Transverse colon (tissue), 4 donors: ENCODE measurements around the gene PIGN. TPM values are rescaled to one million over a fixed set of nuclear protein-coding genes. Genes with fewer than 3 reads are reported as not detected.

ENCODE experiments used
- DNase-seq: peaks from one replicate; pipeline ENCODE4 v3.0.0-alpha.2; 2019
- H3K27ac ChIP-seq, 4 donors: fragments of 200-600 bp; sonication (generic); 2 replicates each; pipeline ENCODE4 v1.5.1; 2016 to 2018; ENCODE audit warnings: inconsistent platforms in 4 of 4
- H3K27me3 ChIP-seq: fragments of 200-600 bp; sonication (generic); 2 replicates; pipeline ENCODE4 v1.5.1; 2017; ENCODE audit warnings: inconsistent platforms
- H3K36me3 ChIP-seq, 4 donors: fragments of 200-600 bp; sonication (generic); 2 replicates each; pipeline ENCODE4 v1.5.1; 2017 to 2019; ENCODE audit warnings: inconsistent platforms in 4 of 4
- H3K4me1 ChIP-seq, 4 donors: fragments of 200-600 bp; sonication (generic); 2 replicates each; pipeline ENCODE4 v1.5.1; 2017 to 2020; ENCODE audit warnings: inconsistent platforms in 4 of 4
- H3K4me3 ChIP-seq, 4 donors: fragments of 200-600 bp; sonication (generic); 1 replicate in 1 of 4; 2 replicates in 3 of 4; pipeline versions ENCODE4 v1.5.1 to v1.6.1; 2017 to 2019; ENCODE audit warnings: inconsistent platforms in 4 of 4
- H3K9me3 ChIP-seq, 2 donors: fragments of 200-600 bp; sonication (generic); 2 replicates each; pipeline ENCODE4 v1.5.1; 2017 to 2019; ENCODE audit warnings: inconsistent platforms in 2 of 2
- CTCF ChIP-seq, 5 experiments: fragments of 200-600 bp in 3 of 5; fragments of 450-650 bp in 2 of 5; sonication (generic) in 3 of 5; IDR thresholded peaks; 1 replicate in 2 of 5; 2 replicates in 3 of 5; pipeline ENCODE4 v1.5.1; 2016 to 2017; ENCODE audit warnings: antibody characterized with exemption in 5 of 5, inconsistent platforms in 3 of 5, mild to moderate bottlenecking in 2 of 5, moderate library complexity in 1 of 5
- EP300 ChIP-seq: sonication (generic); formaldehyde crosslinking; IDR thresholded peaks from one replicate; pipeline ENCODE4 v1.6.1; 2017; ENCODE audit warnings: antibody characterized with exemption, low read depth
- POLR2A ChIP-seq: fragments of 450-650 bp; IDR thresholded peaks from one replicate; pipeline ENCODE4 v1.6.1; 2016; ENCODE audit warnings: antibody characterized with exemption, mild to moderate bottlenecking, moderate library complexity
- POLR2AphosphoS5 ChIP-seq, 3 donors: sonication (generic); formaldehyde crosslinking; IDR thresholded peaks; one replicate each; pipeline ENCODE4 v1.6.1; 2016; ENCODE audit warnings: antibody characterized with exemption in 3 of 3
- WGBS, 2 donors: methylation state at CpG; one replicate each; pipeline ENCODE4 v1.1.5; 2018; ENCODE audit warnings: low coverage in 1 of 2; 5-methylcytosine and 5-hydroxymethylcytosine counted together
- in situ Hi-C, 4 donors: fragments of 200-750 bp; cut with MboI; loops; one replicate each; pipeline versions ENCODE4 v1.15.0 to v1.15.1; 2017; ENCODE audit warnings: low sequenced_read_pairs in 3 of 4, low pct_ligation_motif_present in 1 of 4, low pct_unique_long_range_greater_than_20kb in 1 of 4
- intact Hi-C: fragments of 100-400 bp; cut with DNase I; formaldehyde crosslinking; loops from one replicate; pipeline ENCODE4 v1.15.1; 2023; ENCODE audit warnings: low total_unique reads
- total RNA-seq, 4 donors: library from RNA; depleted of rRNA; stranded (reverse); fragments of >200 nt; gene quantifications; one replicate each; pipeline ENCODE4 v1.1.0, GENCODE V29; 2016

Gene PIGN
- total RNA-seq, 4 donors from 2014 or later, result 15.3 to 105 (median 42.3) TPM

- DNase-seq, result no peak
- Histone ChIP-seq H3K4me3 (no peak overlapping the region), H3K4me1 (no peaks in the 10 kb centered on the region), H3K36me3 (no peaks in the 10 kb centered on the region), H3K9me3 (no peaks in the 10 kb centered on the region), H3K27ac (no peak overlapping the region), H3K27me3 (no peaks in the 10 kb centered on the region)
- intact Hi-C loops, result no loop called here
- in situ Hi-C loops, result no loop called here
- no peak for TF ChIP-seq POLR2A
- no peak for TF ChIP-seq CTCF (IDR thresholded peaks at IDR 0.05)
- no peak for TF ChIP-seq EP300
- no peak for TF ChIP-seq POLR2AphosphoS5 (IDR thresholded peaks at IDR 0.05)
Measured at GRCh38 chr18:61998957-61999356, 187.9 kb downstream of the PIGN start.

- intact Hi-C loops (no loop called here), in situ Hi-C loops (no loop called here)
- no peaks in the 10 kb centered on the region for H3K9me3 ChIP-seq
- TF ChIP-seq POLR2A, result no peak
- no peak for TF ChIP-seq EP300
- TF ChIP-seq CTCF (IDR thresholded peaks at IDR 0.05), result no peak
- no peak for TF ChIP-seq POLR2AphosphoS5 (IDR thresholded peaks at IDR 0.05)
- 78 to 89% methylated on average over 7 of the region's 7 CpGs for WGBS, 2 donors
- H3K4me1 ChIP-seq, result no peaks in the 10 kb centered on the region
- no peak overlapping the region for H3K4me3 ChIP-seq
- no peaks in the 10 kb centered on the region for H3K27me3 ChIP-seq
- DNase-seq, result no peak
- H3K36me3 ChIP-seq, result no peaks in the 10 kb centered on the region
- H3K27ac ChIP-seq, result no peak overlapping the region
Measured at GRCh38 chr18:61998335-61998734, 188.5 kb downstream of the PIGN start.

GRCh38 chr18:61995618-61996017 is 191.2 kb downstream of the PIGN start:
- no peak overlapping the region for H3K4me3 ChIP-seq
- no peaks in the 10 kb centered on the region for H3K9me3 ChIP-seq
- no peak for DNase-seq
- intact Hi-C loops, result no loop called here
- no peaks in the 10 kb centered on the region for H3K27me3 ChIP-seq
- no peaks in the 10 kb centered on the region for H3K36me3 ChIP-seq
- WGBS, 2 donors, result 94% methylated on average over 1 of the region's 1 CpG; no CpG with 5 or more reads in 1 of the 2 donors
- TF ChIP-seq POLR2AphosphoS5 (IDR thresholded peaks at IDR 0.05) (no peak), EP300 (no peak), CTCF (IDR thresholded peaks at IDR 0.05) (no peak), POLR2A (no peak)
- peaks cover 0 to 10% (median 0%) of the 10 kb centered on the region in 4 donors for H3K4me1 ChIP-seq
- H3K27ac ChIP-seq, result no peak overlapping the region
- in situ Hi-C loops, result no loop called here

- WGBS, 2 donors, result 90 to 95% methylated on average over 1 of the region's 1 CpG
Measured at GRCh38 chr18:61993831-61994230, 193.0 kb downstream of the PIGN start.

More at GRCh38 chr18:61993831-61994230, 193.0 kb downstream of the PIGN start:
- no peak overlapping the region for H3K27ac ChIP-seq
- TF ChIP-seq CTCF (IDR thresholded peaks at IDR 0.05), result no peak
- in situ Hi-C loops (no loop called here), intact Hi-C loops (no loop called here)
- DNase-seq, result no peak
- no peaks in the 10 kb centered on the region for H3K36me3 ChIP-seq
- no peaks in the 10 kb centered on the region for H3K27me3 ChIP-seq
- no peak overlapping the region for H3K4me3 ChIP-seq
- no peaks in the 10 kb centered on the region for H3K9me3 ChIP-seq
- peaks cover 0 to 10% (median 0%) of the 10 kb centered on the region in 4 donors for H3K4me1 ChIP-seq
